K562 (cell line): ENCODE measurements around the gene VDAC1. TPM values are rescaled to one million over a fixed set of nuclear protein-coding genes. Genes with fewer than 3 reads are reported as not detected.

Source experiments
- BDP1 ChIP-seq: IDR thresholded peaks from 3 replicates; pipeline ENCODE4 v1.6.1; 2011; ENCODE audit not compliant: insufficient read length, insufficient read depth
- CBX3 ChIP-seq, 2 experiments: IDR thresholded peaks; 1 replicate in 1 of 2; 2 replicates in 1 of 2; pipeline ENCODE4 v1.6.1; 2012; ENCODE audit warnings: inconsistent platforms in 2 of 2, low read length in 2 of 2, borderline replicate concordance in 1 of 2, control low read depth in 1 of 2
- ESRRB ChIP-seq: fragments of 250-450 bp; sonication (Bioruptor Pico); IDR thresholded peaks from 2 replicates; pipeline ENCODE4 v1.5.0; 2020; ENCODE audit warnings: mild to moderate bottlenecking, moderate library complexity, borderline replicate concordance
- FOSL1 ChIP-seq: fragments of 200-800 bp; sonication (Bioruptor generic); conservative IDR thresholded peaks from 2 replicates; pipeline ENCODE4 v1.6.1; 2016; ENCODE audit warnings: missing genetic modification characterization, missing compliant biosample characterization
- GATA2 ChIP-seq: sonication (generic); formaldehyde crosslinking; IDR thresholded peaks from 2 replicates; pipeline ENCODE4 v1.4.0; 2020; ENCODE audit warnings: mild to moderate bottlenecking, missing genetic modification reagents
- LEF1 ChIP-seq: fragments of 450-650 bp; IDR thresholded peaks from 2 replicates; pipeline ENCODE4 v1.6.1; 2016; ENCODE audit warnings: mild to moderate bottlenecking
- MAFF ChIP-seq: IDR thresholded peaks from 2 replicates; pipeline ENCODE4 v1.6.1; 2012; ENCODE audit warnings: low read length, improper control_type of control experiment
- MEIS2 ChIP-seq: fragments of 450-650 bp; IDR thresholded peaks from 2 replicates; pipeline ENCODE4 v1.6.1; 2014; ENCODE audit warnings: mild to moderate bottlenecking; ENCODE audit not compliant: partially characterized antibody
- MTA2 ChIP-seq: fragments of 450-650 bp; IDR thresholded peaks from 2 replicates; pipeline ENCODE4 v1.6.1; 2016; ENCODE audit warnings: low read depth
- NRF1 ChIP-seq, 2 experiments: fragments of 450-650 bp; IDR thresholded peaks in 1 of 2; conservative IDR thresholded peaks in 1 of 2; 2 replicates each; pipeline ENCODE4 v1.6.1; 2014; ENCODE audit warnings: mild to moderate bottlenecking in 2 of 2
- PYGO2 ChIP-seq: fragments of 450-650 bp; IDR thresholded peaks from 2 replicates; pipeline ENCODE4 v1.6.1; 2016; ENCODE audit warnings: mild to moderate bottlenecking, missing genetic modification characterization, moderate library complexity, missing compliant biosample characterization
- RBM34 ChIP-seq: fragments of 200-400 bp; formaldehyde crosslinking; IDR thresholded peaks from 2 replicates; pipeline ENCODE4 v1.6.1; 2018; ENCODE audit warnings: low read length, borderline replicate concordance; ENCODE audit not compliant: insufficient read depth
- RFX1 ChIP-seq: fragments of 450-650 bp; IDR thresholded peaks from 2 replicates; pipeline ENCODE4 v1.6.1; 2016; ENCODE audit warnings: mild to moderate bottlenecking, moderate library complexity
- RFX7 ChIP-seq: fragments of 250-450 bp; sonication (Bioruptor Pico); IDR thresholded peaks from 2 replicates; pipeline ENCODE4 v1.5.1; 2021; ENCODE audit warnings: mild to moderate bottlenecking
- SAFB ChIP-seq: fragments of 200-400 bp; formaldehyde crosslinking; IDR thresholded peaks from 2 replicates; pipeline ENCODE4 v1.6.1; 2017; ENCODE audit warnings: low read depth, low read length, borderline replicate concordance
- SRSF1 ChIP-seq: fragments of 200-400 bp; formaldehyde crosslinking; IDR thresholded peaks from 2 replicates; pipeline ENCODE4 v1.6.1; 2017; ENCODE audit warnings: mild to moderate bottlenecking, low read depth, low read length, moderate library complexity
- TAF7 ChIP-seq: fragments of 450-650 bp; IDR thresholded peaks from 2 replicates; pipeline ENCODE4 v1.6.1; 2016; ENCODE audit warnings: missing genetic modification characterization, missing compliant biosample characterization
- U2AF1 ChIP-seq: fragments of 200-400 bp; formaldehyde crosslinking; optimal IDR thresholded peaks from 2 replicates; pipeline ENCODE3; 2017; ENCODE audit warnings: mild to moderate bottlenecking, low read depth, low read length, moderate library complexity
- ZNF12 ChIP-seq: sonication (generic); formaldehyde crosslinking; IDR thresholded peaks from 2 replicates; pipeline ENCODE4 v1.4.0; 2020; ENCODE audit warnings: mild to moderate bottlenecking, missing genetic modification reagents
- polyA plus RNA-seq, 8 experiments: library from polyadenylated mRNA; depleted of rRNA in 4 of 8; stranded (reverse) in 5 of 8; unstranded in 3 of 8; fragments of >200 nt; fragmentation: Nextera tagmentation in 2 of 8; fragmentation: Illumina TruSeq in 1 of 8; extraction: Ambion mirVana in 2 of 8; extraction: Trizol in 1 of 8; gene quantifications; 2 replicates each; pipeline versions ENCODE4 v1.2.1 to v1.2.3, GENCODE V29; 2011 to 2014; ENCODE audit warnings: inconsistent platforms in 1 of 8, missing spikeins in 1 of 8
- total RNA-seq, 7 experiments: library from RNA; depleted of rRNA in 6 of 7; stranded (reverse); fragments of >200 nt in 6 of 7; fragmentation: Illumina TruSeq in 2 of 7; extraction: Trizol in 2 of 7; gene quantifications; 2 replicates each; pipeline versions ENCODE4 v1.2.1 to v1.2.3, GENCODE V29; 2011 to 2021; ENCODE audit warnings: low replicate concordance in 1 of 7
- TF ChIP-seq, protein P1 (sequence below): fragments of 150-350 bp; conservative IDR thresholded peaks from 2 replicates; pipeline ENCODE4 v1.6.1; 2014; ENCODE audit warnings: low read length
- TF ChIP-seq, protein P2 (sequence below): IDR thresholded peaks from 3 replicates; pipeline ENCODE4 v1.6.1; 2011; ENCODE audit warnings: borderline replicate concordance, mild to moderate bottlenecking; ENCODE audit not compliant: insufficient read length, insufficient read depth
- TF ChIP-seq, protein P3 (sequence below): sonication (generic); formaldehyde crosslinking; IDR thresholded peaks from 2 replicates; pipeline ENCODE4 v1.8.0; 2022; ENCODE audit warnings: mild to moderate bottlenecking, missing genetic modification reagents, borderline replicate concordance

Gene VDAC1
- total and polyA plus RNA-seq, 9 of the 15 experiments (the other 6 are each of a cell fraction or from before 2014, with no cell fraction given): 168 to 366 (median 293) TPM

DNA sequence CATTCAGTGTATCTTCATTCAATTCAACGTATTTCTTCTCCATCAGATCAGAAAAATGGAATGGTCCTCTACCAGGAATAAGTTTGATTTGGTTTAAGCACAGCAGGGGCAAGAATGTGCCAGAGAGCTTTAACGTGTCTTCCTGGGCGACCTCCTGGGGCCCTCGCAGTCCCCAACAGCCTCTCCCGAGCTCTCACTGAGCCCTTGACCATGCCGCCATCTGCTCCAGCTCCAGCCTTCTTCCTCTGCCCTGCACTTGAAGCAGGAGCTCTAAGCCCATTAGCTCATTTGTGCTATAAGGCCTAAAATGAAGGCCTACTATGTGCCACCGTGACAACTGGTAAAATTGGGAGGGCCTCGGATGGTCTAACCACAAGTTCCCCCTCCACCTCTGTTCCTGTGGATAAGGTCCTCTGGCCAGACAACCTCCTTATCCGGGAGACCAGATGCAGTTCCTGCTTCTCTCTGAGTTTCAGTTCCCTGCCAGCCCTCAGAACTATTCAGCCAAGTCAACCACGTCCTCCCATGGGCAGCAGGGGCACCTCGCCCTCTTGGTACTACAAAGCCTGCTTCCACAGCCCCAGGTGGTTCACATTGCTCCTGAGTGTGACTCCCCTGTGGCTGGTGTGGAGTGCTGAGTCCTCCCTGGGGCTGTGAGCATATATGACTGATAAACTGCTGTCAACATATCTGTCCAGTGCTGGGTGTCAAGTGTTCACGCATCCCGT lies 72.2 kb downstream of the VDAC1 start (continued):
- TF ChIP-seq, protein P1, sequence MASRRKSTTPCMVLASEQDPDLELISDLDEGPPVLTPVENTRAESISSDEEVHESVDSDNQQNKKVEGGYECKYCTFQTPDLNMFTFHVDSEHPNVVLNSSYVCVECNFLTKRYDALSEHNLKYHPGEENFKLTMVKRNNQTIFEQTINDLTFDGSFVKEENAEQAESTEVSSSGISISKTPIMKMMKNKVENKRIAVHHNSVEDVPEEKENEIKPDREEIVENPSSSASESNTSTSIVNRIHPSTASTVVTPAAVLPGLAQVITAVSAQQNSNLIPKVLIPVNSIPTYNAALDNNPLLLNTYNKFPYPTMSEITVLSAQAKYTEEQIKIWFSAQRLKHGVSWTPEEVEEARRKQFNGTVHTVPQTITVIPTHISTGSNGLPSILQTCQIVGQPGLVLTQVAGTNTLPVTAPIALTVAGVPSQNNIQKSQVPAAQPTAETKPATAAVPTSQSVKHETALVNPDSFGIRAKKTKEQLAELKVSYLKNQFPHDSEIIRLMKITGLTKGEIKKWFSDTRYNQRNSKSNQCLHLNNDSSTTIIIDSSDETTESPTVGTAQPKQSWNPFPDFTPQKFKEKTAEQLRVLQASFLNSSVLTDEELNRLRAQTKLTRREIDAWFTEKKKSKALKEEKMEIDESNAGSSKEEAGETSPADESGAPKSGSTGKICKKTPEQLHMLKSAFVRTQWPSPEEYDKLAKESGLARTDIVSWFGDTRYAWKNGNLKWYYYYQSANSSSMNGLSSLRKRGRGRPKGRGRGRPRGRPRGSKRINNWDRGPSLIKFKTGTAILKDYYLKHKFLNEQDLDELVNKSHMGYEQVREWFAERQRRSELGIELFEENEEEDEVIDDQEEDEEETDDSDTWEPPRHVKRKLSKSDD: no peak
- TF ChIP-seq GATA2 (CRISPR knock-in tag) (peak; percentile 92), RFX1 (no peak; the same call in 1 of the 2 replicates), MAFF (peak; percentile 10; the same call in 1 of the 2 replicates), PYGO2 (no peak), MTA2 (peak; percentile 93), CBX3 (IDR thresholded peaks at IDR 0.05; ENCODE audit: borderline replicate concordance in 1 of 2, low read length in 2 of 2) (no peak), SAFB (no peak), TAF7 (tag) (no peak), NRF1 (conservative IDR thresholded peaks at IDR 0.05 in 1 of 2, IDR thresholded peaks at IDR 0.05 in 1 of 2) (no peak), FOSL1 (tag) (no peak; the same call in 1 of the 2 replicates), LEF1 (peak; percentile 85), SRSF1 (no peak), RBM34 (no peak), MEIS2 (peak; percentile 75), ESRRB (CRISPR knock-in tag) (no peak), RFX7 (no peak), U2AF1 (no peak), ZNF12 (CRISPR knock-in tag) (no peak), BDP1 (no peak)
- TF ChIP-seq, protein P2, sequence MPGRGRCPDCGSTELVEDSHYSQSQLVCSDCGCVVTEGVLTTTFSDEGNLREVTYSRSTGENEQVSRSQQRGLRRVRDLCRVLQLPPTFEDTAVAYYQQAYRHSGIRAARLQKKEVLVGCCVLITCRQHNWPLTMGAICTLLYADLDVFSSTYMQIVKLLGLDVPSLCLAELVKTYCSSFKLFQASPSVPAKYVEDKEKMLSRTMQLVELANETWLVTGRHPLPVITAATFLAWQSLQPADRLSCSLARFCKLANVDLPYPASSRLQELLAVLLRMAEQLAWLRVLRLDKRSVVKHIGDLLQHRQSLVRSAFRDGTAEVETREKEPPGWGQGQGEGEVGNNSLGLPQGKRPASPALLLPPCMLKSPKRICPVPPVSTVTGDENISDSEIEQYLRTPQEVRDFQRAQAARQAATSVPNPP: no peak
- TF ChIP-seq, protein P3, sequence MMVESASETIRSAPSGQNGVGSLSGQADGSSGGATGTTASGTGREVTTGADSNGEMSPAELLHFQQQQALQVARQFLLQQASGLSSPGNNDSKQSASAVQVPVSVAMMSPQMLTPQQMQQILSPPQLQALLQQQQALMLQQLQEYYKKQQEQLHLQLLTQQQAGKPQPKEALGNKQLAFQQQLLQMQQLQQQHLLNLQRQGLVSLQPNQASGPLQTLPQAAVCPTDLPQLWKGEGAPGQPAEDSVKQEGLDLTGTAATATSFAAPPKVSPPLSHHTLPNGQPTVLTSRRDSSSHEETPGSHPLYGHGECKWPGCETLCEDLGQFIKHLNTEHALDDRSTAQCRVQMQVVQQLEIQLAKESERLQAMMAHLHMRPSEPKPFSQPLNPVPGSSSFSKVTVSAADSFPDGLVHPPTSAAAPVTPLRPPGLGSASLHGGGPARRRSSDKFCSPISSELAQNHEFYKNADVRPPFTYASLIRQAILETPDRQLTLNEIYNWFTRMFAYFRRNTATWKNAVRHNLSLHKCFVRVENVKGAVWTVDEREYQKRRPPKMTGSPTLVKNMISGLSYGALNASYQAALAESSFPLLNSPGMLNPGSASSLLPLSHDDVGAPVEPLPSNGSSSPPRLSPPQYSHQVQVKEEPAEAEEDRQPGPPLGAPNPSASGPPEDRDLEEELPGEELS (CRISPR knock-in tag): no peak
